Immature natural killer cell (primary cell): ENCODE results near the gene RTEL1. TPM values are rescaled to one million over a fixed set of nuclear protein-coding genes. Genes with fewer than 3 reads are reported as not detected.
"Not testable (repeated sequence)": the region's sequence is repeated elsewhere in the genome, so short reads cannot be mapped to it uniquely, and the experiment has no call there.

Experiments used
- DNase-seq, 3 donors: peaks; one replicate each; pipeline ENCODE4 v3.0.0; 2022; ENCODE audit warnings: mixed read lengths in 1 of 3
- H3K27ac Mint-ChIP-seq, 6 donors: one replicate each; pipeline ENCODE4 v1.8.0; 2020; ENCODE audit warnings: mixed read lengths in 6 of 6, mild to moderate bottlenecking in 5 of 6, inconsistent platforms in 4 of 6, moderate library complexity in 3 of 6
- H3K27me3 Mint-ChIP-seq, 3 donors: one replicate each; pipeline ENCODE4 v1.8.0; 2020 to 2021; ENCODE audit warnings: low read depth in 3 of 3, mild to moderate bottlenecking in 3 of 3, mixed read lengths in 3 of 3, moderate library complexity in 3 of 3, inconsistent platforms in 1 of 3
- H3K36me3 Mint-ChIP-seq, 3 donors: one replicate each; pipeline ENCODE4 v1.8.0; 2020; ENCODE audit warnings: mixed read lengths in 3 of 3, inconsistent platforms in 2 of 3, mild to moderate bottlenecking in 2 of 3
- H3K4me1 Mint-ChIP-seq, 2 donors: one replicate each; pipeline ENCODE4 v1.8.0; 2020; ENCODE audit warnings: inconsistent platforms in 2 of 2, mild to moderate bottlenecking in 2 of 2, mixed read lengths in 2 of 2, moderate library complexity in 1 of 2
- H3K4me3 Mint-ChIP-seq, 5 donors: one replicate each; pipeline ENCODE4 v1.8.0; 2020; ENCODE audit warnings: mild to moderate bottlenecking in 5 of 5, mixed read lengths in 5 of 5, inconsistent platforms in 3 of 5, moderate library complexity in 3 of 5
- H3K9me3 Mint-ChIP-seq, 6 donors: one replicate each; pipeline ENCODE4 v1.8.0; 2020; ENCODE audit warnings: mild to moderate bottlenecking in 6 of 6, mixed read lengths in 6 of 6, inconsistent platforms in 4 of 6, moderate library complexity in 3 of 6
- polyA plus RNA-seq, 3 donors: library from polyadenylated mRNA; unstranded; fragments of 300-500 nt; fragmentation: Illumina TruSeq; gene quantifications; one replicate each; pipeline ENCODE4 v1.2.3, GENCODE V29; 2021

The RTEL1 gene, protein sequence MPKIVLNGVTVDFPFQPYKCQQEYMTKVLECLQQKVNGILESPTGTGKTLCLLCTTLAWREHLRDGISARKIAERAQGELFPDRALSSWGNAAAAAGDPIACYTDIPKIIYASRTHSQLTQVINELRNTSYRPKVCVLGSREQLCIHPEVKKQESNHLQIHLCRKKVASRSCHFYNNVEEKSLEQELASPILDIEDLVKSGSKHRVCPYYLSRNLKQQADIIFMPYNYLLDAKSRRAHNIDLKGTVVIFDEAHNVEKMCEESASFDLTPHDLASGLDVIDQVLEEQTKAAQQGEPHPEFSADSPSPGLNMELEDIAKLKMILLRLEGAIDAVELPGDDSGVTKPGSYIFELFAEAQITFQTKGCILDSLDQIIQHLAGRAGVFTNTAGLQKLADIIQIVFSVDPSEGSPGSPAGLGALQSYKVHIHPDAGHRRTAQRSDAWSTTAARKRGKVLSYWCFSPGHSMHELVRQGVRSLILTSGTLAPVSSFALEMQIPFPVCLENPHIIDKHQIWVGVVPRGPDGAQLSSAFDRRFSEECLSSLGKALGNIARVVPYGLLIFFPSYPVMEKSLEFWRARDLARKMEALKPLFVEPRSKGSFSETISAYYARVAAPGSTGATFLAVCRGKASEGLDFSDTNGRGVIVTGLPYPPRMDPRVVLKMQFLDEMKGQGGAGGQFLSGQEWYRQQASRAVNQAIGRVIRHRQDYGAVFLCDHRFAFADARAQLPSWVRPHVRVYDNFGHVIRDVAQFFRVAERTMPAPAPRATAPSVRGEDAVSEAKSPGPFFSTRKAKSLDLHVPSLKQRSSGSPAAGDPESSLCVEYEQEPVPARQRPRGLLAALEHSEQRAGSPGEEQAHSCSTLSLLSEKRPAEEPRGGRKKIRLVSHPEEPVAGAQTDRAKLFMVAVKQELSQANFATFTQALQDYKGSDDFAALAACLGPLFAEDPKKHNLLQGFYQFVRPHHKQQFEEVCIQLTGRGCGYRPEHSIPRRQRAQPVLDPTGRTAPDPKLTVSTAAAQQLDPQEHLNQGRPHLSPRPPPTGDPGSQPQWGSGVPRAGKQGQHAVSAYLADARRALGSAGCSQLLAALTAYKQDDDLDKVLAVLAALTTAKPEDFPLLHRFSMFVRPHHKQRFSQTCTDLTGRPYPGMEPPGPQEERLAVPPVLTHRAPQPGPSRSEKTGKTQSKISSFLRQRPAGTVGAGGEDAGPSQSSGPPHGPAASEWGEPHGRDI (N-terminal part only)
- 1 to 10 TPM in 2 of 3 donors, not detected in 1; 1.5 to 7.3 TPM for polyA plus RNA-seq

DNA sequence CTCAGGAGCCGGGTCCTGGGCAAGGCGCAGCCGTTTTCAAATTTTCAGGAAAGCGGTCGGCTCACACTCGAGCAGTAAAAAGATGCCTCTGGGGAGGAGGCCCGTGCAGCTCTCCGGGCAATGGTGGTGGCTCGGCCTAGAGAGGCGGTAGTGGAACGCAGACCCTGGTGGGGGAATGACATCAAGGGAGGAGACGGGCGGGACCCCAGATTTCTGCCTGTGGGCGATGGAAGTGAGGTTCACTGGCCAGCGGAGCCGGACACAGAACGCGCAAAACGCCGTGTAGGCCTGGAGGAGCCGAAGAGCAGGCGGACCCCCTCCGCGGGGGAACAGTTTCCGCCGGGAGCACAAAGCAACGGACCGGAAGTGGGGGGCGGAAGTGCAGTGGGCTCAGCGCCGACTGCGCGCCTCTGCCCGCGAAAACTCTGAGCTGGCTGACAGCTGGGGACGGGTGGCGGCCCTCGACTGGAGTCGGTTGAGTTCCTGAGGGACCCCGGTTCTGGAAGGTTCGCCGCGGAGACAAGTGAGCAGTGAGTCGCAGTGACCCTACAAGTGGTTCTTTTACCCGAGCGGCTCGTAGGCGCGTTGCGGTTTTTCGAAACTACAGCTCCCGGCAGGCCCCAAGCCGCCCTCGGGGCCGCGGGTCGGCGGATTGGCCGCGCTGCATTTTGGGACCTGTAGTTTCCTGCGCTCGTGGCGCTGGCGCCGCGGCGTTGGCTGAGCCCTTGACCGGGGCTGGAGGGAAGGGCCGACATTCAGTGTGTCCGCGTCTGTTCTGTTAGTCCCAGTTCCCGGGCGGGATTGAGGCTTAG is at the start of gene RTEL1:
TSS of gene RTEL1 (plus strand) at position 376 of the 812 bp plus-strand sequence. CDS start 1,091 bp downstream, outside the sequence.
- peaks cover 30% of the 10 kb centered on the region in 2 donors for H3K4me1 Mint-ChIP-seq
- H3K27ac Mint-ChIP-seq: peak within 1 kb of the TSS; percentile 88 to 97 (median 94)
- peaks cover 9 to 12% (median 12%) of the 10 kb centered on the region in 3 donors for H3K27me3 Mint-ChIP-seq
- peaks cover 3 to 10% (median 4%) of the 10 kb centered on the region in 3 donors for H3K36me3 Mint-ChIP-seq
- peak; percentile 85 to 90 (median 88) for DNase-seq
- peak within 1 kb of the TSS; percentile 95 to 97 (median 96) for H3K4me3 Mint-ChIP-seq
- H3K9me3 Mint-ChIP-seq: peaks cover 0 to 3% (median 0%) of the 10 kb centered on the region in 6 donors

- peaks cover 0 to 6% (median 0%) of the 10 kb centered on the region in 3 donors for H3K36me3 Mint-ChIP-seq
- DNase-seq: no peak
- H3K4me1 Mint-ChIP-seq: peaks cover 5 to 9% of the 10 kb centered on the region in 2 donors
- H3K9me3 Mint-ChIP-seq: no peaks in the 10 kb centered on the region
- H3K27ac Mint-ChIP-seq: no peak overlapping the region
- H3K4me3 Mint-ChIP-seq: no peak overlapping the region
- H3K27me3 Mint-ChIP-seq: peaks cover 0 to 3% (median 0%) of the 10 kb centered on the region in 3 donors
These were observed 47.3 kb upstream of the RTEL1 start for GRCh38 chr20:63610581-63611435.

GRCh38 chr20:63611646-63612045 is 46.5 kb upstream of the RTEL1 start:
- no peak overlapping the region for H3K4me3 Mint-ChIP-seq
- H3K4me1 Mint-ChIP-seq: peaks cover 5 to 9% of the 10 kb centered on the region in 2 donors
- peaks cover 0 to 3% (median 0%) of the 10 kb centered on the region in 3 donors for H3K27me3 Mint-ChIP-seq
- no peak overlapping the region for H3K27ac Mint-ChIP-seq
- no peak for DNase-seq
- no peaks in the 10 kb centered on the region for H3K9me3 Mint-ChIP-seq
- peaks cover 0 to 12% (median 0%) of the 10 kb centered on the region in 3 donors for H3K36me3 Mint-ChIP-seq

DNA sequence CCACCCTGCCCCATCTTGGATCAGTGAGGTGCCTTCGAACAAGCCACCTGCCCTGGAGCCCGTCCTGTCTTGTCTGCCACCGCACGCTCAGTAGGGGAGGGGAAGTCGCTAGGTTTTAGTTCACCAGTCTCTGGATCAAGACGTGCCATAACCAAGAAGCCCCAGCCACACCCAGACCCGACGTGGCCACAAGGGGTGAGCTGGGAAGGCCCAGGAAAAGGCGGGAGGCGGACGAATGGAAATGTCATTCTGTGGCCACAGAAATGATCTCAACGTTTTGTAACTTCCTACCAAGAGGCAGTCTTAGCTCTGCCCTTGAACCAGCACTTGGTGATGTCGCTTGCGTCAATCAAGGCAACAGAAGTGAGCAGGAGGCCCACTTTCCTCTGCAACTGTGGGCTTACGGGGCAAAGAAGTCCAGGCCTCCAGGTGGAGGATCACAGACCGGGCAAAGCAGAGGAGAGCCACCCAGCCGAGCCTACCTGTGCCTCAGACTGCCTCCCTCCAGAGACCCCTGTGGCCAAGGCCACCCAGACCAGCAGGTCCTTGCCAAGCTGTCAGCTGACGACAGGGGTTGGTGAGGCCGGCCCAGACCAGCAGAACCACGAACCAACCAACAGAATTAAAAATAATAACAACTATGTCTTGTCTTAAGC is 45.7 kb upstream of the RTEL1 start:
- peaks cover 0 to 3% (median 0%) of the 10 kb centered on the region in 3 donors for H3K27me3 Mint-ChIP-seq
- no peaks in the 10 kb centered on the region for H3K9me3 Mint-ChIP-seq
- H3K36me3 Mint-ChIP-seq: peaks cover 0 to 12% (median 0%) of the 10 kb centered on the region in 3 donors
- DNase-seq: no peak
- H3K27ac Mint-ChIP-seq: peak overlapping the region in 1 of 6 donors; percentile 24
- H3K4me1 Mint-ChIP-seq: peaks cover 5 to 9% of the 10 kb centered on the region in 2 donors
- no peak overlapping the region for H3K4me3 Mint-ChIP-seq

GRCh38 chr20:63613863-63614594 is 44.1 kb upstream of the RTEL1 start:
- peaks cover 0 to 19% (median 7%) of the 10 kb centered on the region in 3 donors for H3K36me3 Mint-ChIP-seq
- H3K9me3 Mint-ChIP-seq, H3K4me3 Mint-ChIP-seq, H3K27me3 Mint-ChIP-seq, H3K4me1 Mint-ChIP-seq: not testable (repeated sequence)
- DNase-seq: peak in 1 of 3 donors; percentile 19
- peak overlapping the region in 2 of 6 donors; percentile 37 to 52 for H3K27ac Mint-ChIP-seq

DNA sequence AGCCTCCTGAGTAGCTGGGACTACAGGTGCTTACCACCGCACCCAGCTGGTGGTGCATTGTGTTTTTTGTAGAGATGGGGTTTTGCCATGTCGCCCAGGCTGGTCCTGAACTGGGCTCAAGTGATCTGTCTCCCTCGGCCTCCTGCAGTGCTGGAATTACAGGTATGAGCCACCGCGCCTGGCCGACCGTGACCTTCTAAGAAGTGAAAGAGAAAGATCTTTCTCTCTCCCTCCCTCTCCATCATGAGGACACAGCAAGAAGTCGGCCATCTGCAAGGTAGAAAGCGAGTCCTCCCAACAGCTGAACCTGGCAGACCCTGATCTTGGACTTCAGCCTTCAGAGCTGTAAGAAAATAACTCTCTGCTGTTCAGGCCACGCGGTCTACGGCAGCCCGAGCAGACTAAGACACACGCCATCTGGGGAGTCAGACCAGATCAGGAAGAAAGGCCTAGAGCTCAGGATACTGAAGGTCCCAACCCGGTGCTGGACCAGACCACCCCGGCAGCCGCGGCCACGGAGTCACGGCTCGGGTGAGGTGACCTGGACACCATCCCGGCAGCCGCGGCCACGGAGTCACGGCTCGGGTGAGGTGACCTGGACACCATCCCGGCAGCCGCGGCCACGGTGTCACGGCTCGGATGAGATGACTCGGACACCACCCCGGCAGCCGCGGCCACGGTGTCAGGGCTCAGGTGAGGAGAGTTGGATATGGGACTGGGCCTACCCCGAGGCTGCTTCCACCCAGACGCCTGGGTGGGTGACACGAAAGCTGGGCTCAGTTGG is 40.8 kb upstream of the RTEL1 start:
- Mint-ChIP-seq H3K9me3 (no peaks in the 10 kb centered on the region), H3K27ac (peak overlapping the region in 1 of 6 donors; percentile 49), H3K27me3 (peaks cover 0 to 2% (median under 1%) of the 10 kb centered on the region in 3 donors), H3K4me3 (no peak overlapping the region), H3K36me3 (peaks cover 0 to 19% (median 7%) of the 10 kb centered on the region in 3 donors), H3K4me1 (peaks cover 8 to 12% of the 10 kb centered on the region in 2 donors)
- DNase-seq: no peak

GRCh38 chr20:63617876-63618265 is 40.2 kb upstream of the RTEL1 start:
- H3K27ac Mint-ChIP-seq: no peak overlapping the region
- peaks cover 0 to 2% (median 0%) of the 10 kb centered on the region in 3 donors for H3K27me3 Mint-ChIP-seq
- H3K9me3 Mint-ChIP-seq: no peaks in the 10 kb centered on the region
- no peak overlapping the region for H3K4me3 Mint-ChIP-seq
- H3K4me1 Mint-ChIP-seq: peaks cover 10 to 16% of the 10 kb centered on the region in 2 donors
- peaks cover 0 to 19% (median 7%) of the 10 kb centered on the region in 3 donors for H3K36me3 Mint-ChIP-seq
- no peak for DNase-seq

DNA sequence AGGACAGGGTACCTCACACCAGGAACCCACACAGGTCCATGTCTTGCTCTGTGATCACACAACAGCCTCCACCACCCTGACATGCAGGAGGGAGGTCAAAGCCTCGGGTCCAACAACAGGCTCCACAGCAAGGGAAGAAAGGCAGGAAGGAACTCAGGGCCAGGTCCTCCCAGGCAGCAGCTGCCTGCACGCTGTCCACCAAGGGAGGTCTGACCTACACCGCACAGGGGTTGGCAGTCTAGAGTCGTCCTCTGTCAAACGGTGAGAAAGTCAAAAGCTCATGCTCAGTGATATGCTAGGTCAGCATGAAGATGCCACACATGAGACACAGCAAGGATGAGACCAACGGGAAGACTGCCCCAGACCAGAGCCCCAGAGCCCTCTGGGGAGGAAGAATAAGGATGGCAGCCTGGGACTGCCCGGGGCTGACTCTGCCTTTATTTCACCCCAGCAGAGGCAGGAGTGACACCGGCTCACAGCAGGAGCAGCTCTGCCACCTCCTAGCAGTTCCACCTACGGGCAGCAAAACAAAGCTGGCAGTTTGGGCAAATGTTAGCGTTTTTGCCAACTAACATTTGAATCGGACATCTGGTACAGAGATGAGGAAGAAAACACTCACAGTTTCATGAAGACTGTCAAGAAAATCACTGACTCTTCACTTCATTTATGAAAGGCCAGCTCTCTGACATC is 39.7 kb upstream of the RTEL1 start:
- peaks cover 0 to 2% (median 0%) of the 10 kb centered on the region in 3 donors for H3K27me3 Mint-ChIP-seq
- no peaks in the 10 kb centered on the region for H3K9me3 Mint-ChIP-seq
- no peak for DNase-seq
- no peak overlapping the region for H3K4me3 Mint-ChIP-seq
- H3K36me3 Mint-ChIP-seq: peaks cover 0 to 19% (median 7%) of the 10 kb centered on the region in 3 donors
- H3K4me1 Mint-ChIP-seq: peaks cover 7 to 13% of the 10 kb centered on the region in 2 donors
- no peak overlapping the region for H3K27ac Mint-ChIP-seq

- H3K4me3 Mint-ChIP-seq: no peak overlapping the region
These were observed 39.0 kb upstream of the RTEL1 start for GRCh38 chr20:63619086-63619485.

DNA sequence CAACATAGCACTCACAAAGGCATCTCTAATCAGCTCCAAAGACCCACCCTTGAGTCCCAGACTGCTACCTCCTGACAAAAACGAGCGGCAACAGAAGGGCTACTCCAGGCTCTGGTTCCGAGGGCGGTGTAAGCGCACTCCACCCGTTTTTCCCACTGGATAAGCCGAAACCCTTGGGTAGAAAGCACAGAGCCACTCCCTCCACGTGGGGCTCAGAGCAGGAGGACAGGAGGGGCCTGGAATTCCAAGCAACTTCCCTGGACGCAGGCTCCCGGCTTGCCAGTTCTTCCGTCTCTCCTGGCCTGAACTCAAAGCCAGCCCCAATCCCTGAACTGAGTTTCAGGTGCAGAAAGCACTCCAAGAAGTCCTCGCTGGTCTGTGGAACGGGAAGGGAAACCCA is 38.6 kb upstream of the RTEL1 start:
- H3K36me3 Mint-ChIP-seq: peaks cover 0 to 19% (median 7%) of the 10 kb centered on the region in 3 donors
- H3K27ac Mint-ChIP-seq: no peak overlapping the region
- H3K4me3 Mint-ChIP-seq: no peak overlapping the region
- H3K4me1 Mint-ChIP-seq: peaks cover 5 to 13% of the 10 kb centered on the region in 2 donors
- no peak for DNase-seq
- H3K27me3 Mint-ChIP-seq: peaks cover 0 to 2% (median 0%) of the 10 kb centered on the region in 3 donors
- no peaks in the 10 kb centered on the region for H3K9me3 Mint-ChIP-seq

More at GRCh38 chr20:63619086-63619485, 39.0 kb upstream of the RTEL1 start:
- Mint-ChIP-seq H3K4me1 (peaks cover 5 to 13% of the 10 kb centered on the region in 2 donors), H3K27ac (no peak overlapping the region), H3K27me3 (peaks cover 0 to 2% (median 0%) of the 10 kb centered on the region in 3 donors), H3K9me3 (no peaks in the 10 kb centered on the region), H3K36me3 (peaks cover 0 to 19% (median 7%) of the 10 kb centered on the region in 3 donors)
- no peak for DNase-seq
